A549 (cell line): ENCODE results near the gene METTL25B. TPM values are rescaled to one million over a fixed set of nuclear protein-coding genes. Genes with fewer than 3 reads are reported as not detected.

Experiments used
- ATAC-seq, 2 experiments: fragments of 200-7000 bp in 1 of 2; fragments of >200 bp in 1 of 2; cut with Nextera tagmentation in 1 of 2; cut with Tn5 transposase in 1 of 2; 3 replicates each; pipeline versions ENCODE4 v1.8.0 to v1.9.1; 2018 to 2020; ENCODE audit warnings: mild to moderate bottlenecking in 1 of 2, moderate library complexity in 1 of 2
- CTCF ChIA-PET: fragments of 300-600 bp; sonication (Branson Sonifier 250); formaldehyde crosslinking; extraction: SDS; loops from one replicate; lab custom pipeline; 2021; ENCODE audit warnings: antibody characterized with exemption, inconsistent platforms; lab: Yijun Ruan, JAX
- POLR2A ChIA-PET: fragments of 350-600 bp; formaldehyde crosslinking; extraction: SDS; loops from one replicate; lab custom pipeline; 2021; ENCODE audit warnings: antibody characterized with exemption, inconsistent platforms; lab: Yijun Ruan, JAX
- DNase-seq, 2 experiments: peaks; one replicate each; pipeline versions ENCODE4 v3.0.0 to v3.0.0-alpha.2; 2011 to 2016; ENCODE audit warnings: low read depth in 1 of 2, low spot score in 1 of 2
- FAIRE-seq: peaks from 2 replicates; lab custom pipeline; 2011; peaks lifted over from hg19 to GRCh38; lab: Jason Lieb, UNC
- H3K27ac ChIP-seq, 2 experiments: fragments of >200 bp; sonication (Bioruptor Twin); formaldehyde crosslinking; 3 replicates each; pipeline ENCODE4 v1.5.1; 2016 to 2017
- H3K4me1 ChIP-seq: fragments of >200 bp; sonication (Bioruptor Twin); formaldehyde crosslinking; 3 replicates; pipeline ENCODE4 v1.6.1; 2016
- H3K4me2 ChIP-seq: fragments of >200 bp; sonication (Bioruptor Twin); formaldehyde crosslinking; 3 replicates; pipeline ENCODE4 v1.6.1; 2016
- H3K4me3 ChIP-seq: fragments of >200 bp; sonication (Bioruptor Twin); formaldehyde crosslinking; 3 replicates; pipeline ENCODE4 v1.5.1; 2016
- H3K9me3 ChIP-seq: fragments of >200 bp; sonication (Bioruptor Twin); formaldehyde crosslinking; 3 replicates; pipeline ENCODE4 v1.6.1; 2016
- CBX8 ChIP-seq: fragments of 200-600 bp; sonication (generic); IDR thresholded peaks from 2 replicates; pipeline ENCODE4 v1.6.1; 2016
- CEBPB ChIP-seq, 2 experiments: fragments of >200 bp in 1 of 2; sonication (Bioruptor Twin) in 1 of 2; formaldehyde crosslinking in 1 of 2; IDR thresholded peaks; 2 replicates each; pipeline ENCODE4 v1.6.1; 2012 to 2016
- CHD2 ChIP-seq: fragments of 150-350 bp; IDR thresholded peaks from 2 replicates; pipeline ENCODE4 v1.6.1; 2014; ENCODE audit warnings: low read length; ENCODE audit not compliant: partially characterized antibody
- EHMT2 ChIP-seq: fragments of 200-600 bp; sonication (generic); IDR thresholded peaks from 2 replicates; pipeline ENCODE4 v1.6.1; 2016; ENCODE audit warnings: antibody characterized with exemption, low read depth, mild to moderate bottlenecking, moderate library complexity
- EP300 ChIP-seq, 2 experiments: fragments of >200 bp; sonication (Bioruptor Twin); formaldehyde crosslinking; IDR thresholded peaks; 2 replicates in 1 of 2; 3 replicates in 1 of 2; pipeline ENCODE4 v1.6.1; 2016 to 2017
- HOXB5 ChIP-seq: fragments of 250-450 bp; sonication (Bioruptor Pico); IDR thresholded peaks from 2 replicates; pipeline ENCODE4 v1.5.0; 2020; ENCODE audit warnings: mild to moderate bottlenecking, moderate library complexity
- KDM1A ChIP-seq: fragments of 200-600 bp; sonication (generic); IDR thresholded peaks from 2 replicates; pipeline ENCODE4 v1.6.1; 2016; ENCODE audit warnings: low read depth, mild to moderate bottlenecking
- MAFK ChIP-seq: fragments of 450-650 bp; IDR thresholded peaks from 2 replicates; pipeline ENCODE4 v1.6.1; 2014; ENCODE audit not compliant: partially characterized antibody
- MYC ChIP-seq: IDR thresholded peaks from 2 replicates; pipeline ENCODE4 v1.6.1; 2012; ENCODE audit warnings: mild to moderate bottlenecking, inconsistent platforms, low read length, improper control_type of control experiment, borderline replicate concordance
- NPAS2 ChIP-seq: fragments of 250-450 bp; sonication (Bioruptor Pico); IDR thresholded peaks from 2 replicates; pipeline ENCODE4 v1.8.0; 2022; ENCODE audit warnings: mild to moderate bottlenecking, moderate library complexity, borderline replicate concordance
- POLR2A ChIP-seq: IDR thresholded peaks from 2 replicates; pipeline ENCODE4 v1.6.1; 2012; ENCODE audit warnings: mild to moderate bottlenecking, low read length
- POLR2AphosphoS2 ChIP-seq: conservative IDR thresholded peaks from 2 replicates; pipeline ENCODE4 v1.6.1; 2012; ENCODE audit warnings: low read length, improper control_type of control experiment, inconsistent platforms
- RARB ChIP-seq: fragments of 250-450 bp; sonication (Bioruptor Pico); IDR thresholded peaks from 2 replicates; pipeline ENCODE4 v1.8.0; 2021; ENCODE audit warnings: mild to moderate bottlenecking, moderate library complexity
- RCOR1 ChIP-seq: fragments of 150-350 bp; IDR thresholded peaks from 2 replicates; pipeline ENCODE4 v1.6.1; 2014; ENCODE audit warnings: antibody characterized with exemption, low read length, low read depth
- RFX5 ChIP-seq: fragments of 450-650 bp; IDR thresholded peaks from 2 replicates; pipeline ENCODE4 v1.7.1; 2014; ENCODE audit warnings: antibody characterized with exemption, mild to moderate bottlenecking, moderate library complexity
- SREBF2 ChIP-seq: fragments of 450-650 bp; IDR thresholded peaks from 2 replicates; pipeline ENCODE4 v1.6.1; 2014; ENCODE audit warnings: mild to moderate bottlenecking, moderate library complexity
- TP53 ChIP-seq: fragments of 250-450 bp; sonication (Bioruptor Pico); IDR thresholded peaks from 2 replicates; pipeline ENCODE4 v1.5.0; 2021; ENCODE audit warnings: mild to moderate bottlenecking, moderate library complexity
- ZC3H11A ChIP-seq: fragments of 450-650 bp; IDR thresholded peaks from 2 replicates; pipeline ENCODE4 v1.6.1; 2014; ENCODE audit warnings: antibody characterized with exemption, mild to moderate bottlenecking
- ZNF302 ChIP-seq: fragments of 250-450 bp; sonication (Bioruptor Pico); IDR thresholded peaks from 2 replicates; pipeline ENCODE4 v1.9.0; 2021; ENCODE audit warnings: inconsistent platforms, mild to moderate bottlenecking, moderate library complexity
- WGBS: methylation state at CpG from one replicate; pipeline ENCODE4 v1.1.6; 2017; ENCODE audit errors: missing lambda C conversion rate; 5-methylcytosine and 5-hydroxymethylcytosine counted together
- polyA plus RNA-seq, 4 experiments: library from polyadenylated mRNA; depleted of rRNA in 3 of 4; stranded (reverse); fragments of >200 nt; fragmentation: RNase III in 1 of 4; extraction: RNeasy Plus Mini Kit Qiagen cat#74134 plus additional on column Dnase treatment in 1 of 4; gene quantifications; 2 replicates in 3 of 4; 3 replicates in 1 of 4; pipeline ENCODE4 v1.2.3, GENCODE V29; 2011 to 2017
- TF ChIP-seq, protein P1 (sequence below): fragments of 250-450 bp; sonication (Bioruptor Pico); IDR thresholded peaks from 2 replicates; pipeline ENCODE4 v1.5.0; 2020; ENCODE audit warnings: low read depth, mild to moderate bottlenecking, moderate library complexity
- TF ChIP-seq, protein P2 (sequence below): IDR thresholded peaks from 2 replicates; pipeline ENCODE4 v1.6.1; 2012
- TF ChIP-seq, protein P3 (sequence below): IDR thresholded peaks from 2 replicates; pipeline ENCODE4 v1.6.1; 2012
- TF ChIP-seq, protein P4 (sequence below): fragments of >200 bp; sonication (Bioruptor Twin); formaldehyde crosslinking; IDR thresholded peaks from 2 replicates; pipeline ENCODE4 v1.6.1; 2016

Gene METTL25B
- polyA plus RNA-seq, 2 of the 4 experiments (the other 2 are of a cell fraction), result 16.7 to 18.5 TPM

DNA sequence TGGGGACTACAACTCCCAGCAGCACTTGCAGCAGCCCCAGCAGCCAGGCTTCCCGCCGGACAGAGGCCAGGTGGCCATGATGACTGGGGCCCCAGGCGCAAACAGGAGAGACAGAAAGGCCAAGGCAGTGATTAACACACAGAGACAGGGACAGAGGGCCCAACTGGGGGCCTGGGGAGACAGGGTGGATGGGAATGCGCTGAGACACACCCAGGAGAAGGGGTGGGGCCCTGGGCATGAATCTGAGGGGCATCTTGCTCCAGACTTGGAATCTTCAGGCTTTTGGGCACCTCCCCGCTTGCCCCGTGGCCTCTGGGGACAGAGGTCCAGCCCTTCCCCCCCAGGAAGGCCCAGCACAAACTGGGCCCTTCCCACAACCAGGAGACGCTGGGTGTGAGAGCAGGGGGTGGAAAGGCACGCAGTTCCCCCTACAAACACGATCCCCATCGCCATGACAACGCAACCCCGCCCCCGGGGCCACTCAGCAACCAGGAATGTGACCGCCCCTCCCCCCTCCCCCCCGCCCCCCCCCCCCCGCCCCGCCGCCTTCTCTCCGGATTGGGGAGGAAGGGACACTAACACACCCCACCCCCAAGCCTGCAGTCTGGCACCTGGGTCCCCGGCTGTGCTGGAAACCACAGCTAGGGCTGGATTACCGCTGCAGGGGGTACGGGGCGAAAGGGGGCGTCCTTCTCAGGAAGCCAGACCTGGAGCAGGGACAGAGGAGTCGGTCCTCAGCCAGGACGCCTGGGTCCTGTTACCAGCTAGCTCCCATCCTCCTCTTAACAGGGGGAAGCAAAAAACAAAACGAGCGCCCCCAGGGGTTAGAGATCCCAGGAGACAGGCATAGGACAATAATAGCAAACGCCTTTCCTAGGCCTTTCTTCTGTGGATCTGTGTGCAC, 18.7 kb downstream of the METTL25B start (continued):
- peak; percentile 30; the same call in 1 of the 2 replicates for TF ChIP-seq RFX5
- no peak for TF ChIP-seq POLR2AphosphoS2
- TF ChIP-seq EP300 (IDR thresholded peaks at IDR 0.05), result peak in 1 of 2 experiments; percentile 64; a peak in 1 of 5 replicates
- TF ChIP-seq EHMT2, result no peak
- no peak for TF ChIP-seq NPAS2
- no peak for TF ChIP-seq RCOR1
- TF ChIP-seq, protein P1, sequence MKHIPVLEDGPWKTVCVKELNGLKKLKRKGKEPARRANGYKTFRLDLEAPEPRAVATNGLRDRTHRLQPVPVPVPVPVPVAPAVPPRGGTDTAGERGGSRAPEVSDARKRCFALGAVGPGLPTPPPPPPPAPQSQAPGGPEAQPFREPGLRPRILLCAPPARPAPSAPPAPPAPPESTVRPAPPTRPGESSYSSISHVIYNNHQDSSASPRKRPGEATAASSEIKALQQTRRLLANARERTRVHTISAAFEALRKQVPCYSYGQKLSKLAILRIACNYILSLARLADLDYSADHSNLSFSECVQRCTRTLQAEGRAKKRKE (CRISPR knock-in tag), result 0 out of 2 replicates have a peak, but pooled peaks have one; percentile 56
- TF ChIP-seq, protein P2, sequence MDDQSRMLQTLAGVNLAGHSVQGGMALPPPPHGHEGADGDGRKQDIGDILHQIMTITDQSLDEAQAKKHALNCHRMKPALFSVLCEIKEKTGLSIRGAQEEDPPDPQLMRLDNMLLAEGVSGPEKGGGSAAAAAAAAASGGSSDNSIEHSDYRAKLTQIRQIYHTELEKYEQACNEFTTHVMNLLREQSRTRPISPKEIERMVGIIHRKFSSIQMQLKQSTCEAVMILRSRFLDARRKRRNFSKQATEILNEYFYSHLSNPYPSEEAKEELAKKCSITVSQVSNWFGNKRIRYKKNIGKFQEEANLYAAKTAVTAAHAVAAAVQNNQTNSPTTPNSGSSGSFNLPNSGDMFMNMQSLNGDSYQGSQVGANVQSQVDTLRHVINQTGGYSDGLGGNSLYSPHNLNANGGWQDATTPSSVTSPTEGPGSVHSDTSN, result no peak; the same call in 1 of the 2 replicates
- TF ChIP-seq, all 56 proteins: peak for 17

DNA sequence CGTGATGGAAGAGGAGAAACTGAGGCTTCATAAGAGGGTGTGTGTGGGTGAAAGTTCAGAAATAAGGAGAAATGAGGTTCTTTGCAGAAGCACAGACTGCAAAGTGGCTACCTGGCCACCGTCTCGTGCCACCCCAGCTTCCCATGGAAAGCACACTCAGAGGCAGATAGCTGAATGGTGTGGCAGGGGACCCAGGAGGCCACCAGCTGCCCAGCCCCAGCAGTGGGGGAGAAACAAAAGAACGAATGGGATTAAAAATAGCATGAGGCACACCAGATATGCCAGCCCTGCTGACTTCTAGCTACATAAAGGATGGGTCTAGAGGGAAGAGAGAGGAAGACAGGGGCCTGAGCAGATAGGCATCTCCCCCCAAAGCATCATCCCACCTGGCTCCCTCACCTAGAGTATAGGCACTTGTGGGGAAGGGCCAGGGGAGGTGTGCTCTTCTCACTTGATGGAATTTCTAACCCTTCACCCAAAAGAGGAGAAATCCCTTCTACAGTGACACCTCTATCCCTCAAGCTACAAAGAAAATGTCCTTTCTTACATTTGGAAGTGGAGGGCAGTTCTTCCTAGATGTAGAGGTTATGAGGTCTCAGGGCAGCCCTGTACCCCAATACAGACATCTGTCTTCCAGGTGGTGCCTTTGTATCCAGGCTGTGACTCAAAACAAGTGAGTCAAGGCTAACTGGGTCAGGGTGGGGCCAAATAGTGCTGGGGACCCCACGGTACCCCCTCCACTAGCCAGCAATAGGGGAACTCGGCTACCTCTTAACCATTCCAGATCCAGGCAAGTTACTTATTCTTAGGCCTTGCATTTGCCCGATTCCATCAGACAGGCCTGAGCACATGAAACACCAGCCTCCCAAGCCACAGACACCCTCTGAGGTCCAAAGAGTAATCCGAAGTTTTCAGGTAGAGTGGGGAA, 19.7 kb downstream of the METTL25B start:
- peak overlapping the region; percentile 92 for H3K4me2 ChIP-seq
- WGBS, result 4% methylated on average over 8 of the region's 8 CpGs
- no peak for FAIRE-seq
- H3K27ac ChIP-seq, result peak overlapping the region; percentile 99 to 100
- peak overlapping the region; percentile 92 for H3K4me3 ChIP-seq
- ChIA-PET CTCF (interaction anchor here (0.5 to 10.5 kb wide), 11 partner anchors 9 to 112 kb away, joined by 3 to 130 read pairs (median 3); partner anchors contain the start of genes ISG20L2 and METTL25B), POLR2A (interaction anchor here (0.8 to 3.1 kb wide), 3 partner anchors 13 to 87 kb away, joined by 3 to 21 read pairs (median 3); partner anchors contain the start of genes ISG20L2 and METTL25B)
- ATAC-seq, result no peak
- H3K9me3 ChIP-seq, result no peaks in the 10 kb centered on the region
- TF ChIP-seq, protein P1 (CRISPR knock-in tag), result 0 out of 2 replicates have a peak, but pooled peaks have one; percentile 5
- TF ChIP-seq, protein P3, sequence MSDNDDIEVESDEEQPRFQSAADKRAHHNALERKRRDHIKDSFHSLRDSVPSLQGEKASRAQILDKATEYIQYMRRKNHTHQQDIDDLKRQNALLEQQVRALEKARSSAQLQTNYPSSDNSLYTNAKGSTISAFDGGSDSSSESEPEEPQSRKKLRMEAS, result no peak
- peaks cover 48% of the 10 kb centered on the region for H3K4me1 ChIP-seq
- DNase-seq, result no peak

DNA sequence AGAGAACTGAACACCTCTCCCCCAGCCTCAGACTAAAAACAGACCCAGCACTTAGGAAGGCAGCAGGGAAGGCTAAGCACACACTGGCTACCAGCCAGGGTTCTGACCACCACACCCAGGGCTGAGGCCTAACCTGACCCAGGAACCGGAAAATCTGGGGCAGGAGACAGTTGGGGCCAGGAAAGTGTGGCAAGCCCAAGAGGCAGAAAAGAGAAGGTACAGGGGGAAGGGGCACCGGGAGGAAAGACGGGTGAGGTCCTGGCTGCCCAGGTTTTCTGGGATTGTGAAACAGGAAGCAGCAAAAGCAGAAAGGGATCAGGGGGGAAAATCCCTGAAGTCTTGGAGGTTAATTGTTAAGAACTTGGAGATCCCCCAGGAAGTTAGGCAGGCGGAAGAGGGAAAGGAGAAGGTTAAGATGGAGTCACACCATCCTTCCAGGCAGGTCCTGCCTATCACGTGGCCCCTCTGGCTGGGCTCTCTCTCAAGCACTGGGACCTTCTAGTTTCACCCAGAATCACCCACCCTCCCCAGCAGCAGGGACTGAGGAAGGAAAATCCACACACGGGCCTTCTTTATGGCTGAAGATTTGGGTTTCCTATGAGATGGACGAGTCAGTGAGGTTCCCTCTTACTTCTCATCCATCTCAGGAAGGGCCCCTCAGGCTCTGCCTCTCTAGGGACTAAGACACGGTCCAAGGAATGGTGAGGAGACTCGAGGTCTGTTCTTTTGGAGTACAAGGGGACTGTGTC, 20.6 kb downstream of the METTL25B start:
- peak overlapping the region; percentile 92 for H3K4me3 ChIP-seq
- H3K4me1 ChIP-seq, result peaks cover 50% of the 10 kb centered on the region
- H3K27ac ChIP-seq, result peak overlapping the region; percentile 99 to 100
- peak in 1 of 2 experiments; percentile 13; a peak in 3 of 6 replicates for ATAC-seq
- 3% methylated on average over 9 of the region's 9 CpGs for WGBS
- peak in 1 of 2 experiments; percentile 71 for DNase-seq
- peak overlapping the region; percentile 92 for H3K4me2 ChIP-seq
- POLR2A ChIA-PET, result no interaction called here
- FAIRE-seq, result no peak
- H3K9me3 ChIP-seq, result no peaks in the 10 kb centered on the region
- CTCF ChIA-PET, result interaction anchor here (1.6 to 10.5 kb wide), 3 partner anchors 23 to 59 kb away, joined by 8 to 130 read pairs (median 36); partner anchors contain the start of genes ISG20L2 and METTL25B
- TF ChIP-seq EP300 (IDR thresholded peaks at IDR 0.05) (no peak), RFX5 (no peak), RARB (no peak), ZNF302 (CRISPR knock-in tag) (no peak), TP53 (CRISPR knock-in tag) (no peak), CBX8 (no peak), CHD2 (no peak), SREBF2 (no peak), ZC3H11A (no peak), CEBPB (IDR thresholded peaks at IDR 0.05) (peak in 1 of 2 experiments; percentile 68; a peak in 2 of 4 replicates), POLR2A (no peak), POLR2AphosphoS2 (no peak), MYC (no peak), HOXB5 (CRISPR knock-in tag) (0 out of 2 replicates have a peak, but pooled peaks have one; percentile 20), MAFK (no peak), KDM1A (no peak)
- TF ChIP-seq, protein P1 (CRISPR knock-in tag), result peak; percentile 80; the same call in 1 of the 2 replicates
- TF ChIP-seq, protein P2, result no peak
- TF ChIP-seq, protein P4, sequence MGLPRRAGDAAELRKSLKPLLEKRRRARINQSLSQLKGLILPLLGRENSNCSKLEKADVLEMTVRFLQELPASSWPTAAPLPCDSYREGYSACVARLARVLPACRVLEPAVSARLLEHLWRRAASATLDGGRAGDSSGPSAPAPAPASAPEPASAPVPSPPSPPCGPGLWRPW, result no peak
